Esophagus squamous epithelium (tissue), 5 donors: ENCODE results near the gene GBGT1. TPM values are rescaled to one million over a fixed set of nuclear protein-coding genes. Genes with fewer than 3 reads are reported as not detected.
A peak's percentile ranks its signal among the peaks of the same experiment; 100 is the strongest.

Experiments
- DNase-seq: peaks from one replicate; lab custom pipeline; 2025; lab: John Stamatoyannopoulos, UW
- H3K27ac ChIP-seq, 4 donors: fragments of 200-600 bp; sonication (generic); one replicate each; pipeline ENCODE4 v1.5.1; 2016 to 2019; ENCODE audit warnings: mild to moderate bottlenecking in 1 of 4
- H3K27me3 ChIP-seq, 4 donors: fragments of 200-600 bp; sonication (generic); 1 replicate in 3 of 4; 2 replicates in 1 of 4; pipeline versions ENCODE4 v1.5.1 to v1.6.0; 2017 to 2021; ENCODE audit warnings: antibody characterized with exemption in 1 of 4
- H3K36me3 ChIP-seq, 3 donors: fragments of 200-600 bp; sonication (generic); one replicate each; pipeline ENCODE4 v1.5.1; 2016 to 2019
- H3K4me1 ChIP-seq, 3 donors: fragments of 200-600 bp; sonication (generic); one replicate each; pipeline ENCODE4 v1.5.1; 2017 to 2019
- H3K4me3 ChIP-seq, 4 donors: fragments of 200-600 bp; sonication (generic); 1 replicate in 3 of 4; 2 replicates in 1 of 4; pipeline ENCODE4 v1.5.1; 2016 to 2019; ENCODE audit warnings: mild to moderate bottlenecking in 2 of 4, moderate library complexity in 1 of 4
- H3K9me3 ChIP-seq, 3 donors: fragments of 200-600 bp; sonication (generic); one replicate each; pipeline ENCODE4 v1.5.1; 2016 to 2019
- POLR2A ChIP-seq, 4 donors: fragments of 450-650 bp; IDR thresholded peaks; one replicate each; pipeline ENCODE4 v1.6.1; 2017; ENCODE audit warnings: antibody characterized with exemption in 4 of 4, mild to moderate bottlenecking in 4 of 4, moderate library complexity in 3 of 4
- WGBS, 2 donors: methylation state at CpG; one replicate each; pipeline ENCODE4 v1.1.5; 2018; 5-methylcytosine and 5-hydroxymethylcytosine counted together
- intact Hi-C: fragments of 100-400 bp; cut with DNase I; formaldehyde crosslinking; loops from one replicate; pipeline ENCODE4 v1.15.0; 2022
- total RNA-seq, 4 donors: library from RNA; depleted of rRNA; stranded (reverse); fragments of >200 nt; gene quantifications; one replicate each; pipeline ENCODE4 v1.1.0, GENCODE V29; 2016
- TF ChIP-seq, protein P1 (sequence below), 6 experiments: fragments of 450-650 bp in 4 of 6; fragments of 200-600 bp in 2 of 6; sonication (generic) in 2 of 6; IDR thresholded peaks; one replicate each; pipeline ENCODE4 v1.5.1; 2016 to 2019; ENCODE audit warnings: antibody characterized with exemption in 6 of 6, mild to moderate bottlenecking in 4 of 6, moderate library complexity in 4 of 6
- donor health status: DM: yes; HTN: yes; CAD: no.

The GBGT1 gene
- total RNA-seq, 4 donors from 2014 or later: 3.0 to 8.8 (median 3.8) TPM

DNA sequence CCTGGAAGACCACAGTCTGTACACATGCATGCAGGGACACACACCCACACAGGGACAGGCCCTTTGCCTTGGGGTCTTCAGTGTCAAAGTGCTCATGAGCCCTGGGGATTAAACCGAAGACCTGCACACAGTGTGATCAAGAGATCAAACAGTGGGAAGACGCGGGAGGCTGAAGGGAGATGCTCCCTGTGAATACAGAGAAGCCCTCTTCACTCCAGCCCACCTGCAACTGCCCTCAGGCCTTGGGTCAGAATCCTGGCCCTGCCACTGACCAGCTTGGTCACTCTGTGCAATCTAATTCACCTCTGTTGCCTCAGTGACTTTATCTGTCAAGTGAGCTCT, 45.6 kb downstream of the GBGT1 start:
- Histone ChIP-seq H3K4me1 (peaks cover 87 to 97% (median 91%) of the 10 kb centered on the region in 3 donors), H3K4me3 (no peak overlapping the region), H3K27me3 (no peaks in the 10 kb centered on the region), H3K27ac (peak overlapping the region; percentile 94 to 97 (median 95)), H3K9me3 (no peaks in the 10 kb centered on the region), H3K36me3 (peaks cover 0 to 7% (median 0%) of the 10 kb centered on the region in 3 donors)
- 57 to 87% methylated on average over 3 of the region's 3 CpGs for WGBS, 2 donors
- DNase-seq: no peak
- TF ChIP-seq POLR2A (IDR thresholded peaks at IDR 0.05): no peak
- TF ChIP-seq, protein P1, sequence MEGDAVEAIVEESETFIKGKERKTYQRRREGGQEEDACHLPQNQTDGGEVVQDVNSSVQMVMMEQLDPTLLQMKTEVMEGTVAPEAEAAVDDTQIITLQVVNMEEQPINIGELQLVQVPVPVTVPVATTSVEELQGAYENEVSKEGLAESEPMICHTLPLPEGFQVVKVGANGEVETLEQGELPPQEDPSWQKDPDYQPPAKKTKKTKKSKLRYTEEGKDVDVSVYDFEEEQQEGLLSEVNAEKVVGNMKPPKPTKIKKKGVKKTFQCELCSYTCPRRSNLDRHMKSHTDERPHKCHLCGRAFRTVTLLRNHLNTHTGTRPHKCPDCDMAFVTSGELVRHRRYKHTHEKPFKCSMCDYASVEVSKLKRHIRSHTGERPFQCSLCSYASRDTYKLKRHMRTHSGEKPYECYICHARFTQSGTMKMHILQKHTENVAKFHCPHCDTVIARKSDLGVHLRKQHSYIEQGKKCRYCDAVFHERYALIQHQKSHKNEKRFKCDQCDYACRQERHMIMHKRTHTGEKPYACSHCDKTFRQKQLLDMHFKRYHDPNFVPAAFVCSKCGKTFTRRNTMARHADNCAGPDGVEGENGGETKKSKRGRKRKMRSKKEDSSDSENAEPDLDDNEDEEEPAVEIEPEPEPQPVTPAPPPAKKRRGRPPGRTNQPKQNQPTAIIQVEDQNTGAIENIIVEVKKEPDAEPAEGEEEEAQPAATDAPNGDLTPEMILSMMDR (IDR thresholded peaks at IDR 0.05): no peak
- intact Hi-C loops: no loop called here

DNA sequence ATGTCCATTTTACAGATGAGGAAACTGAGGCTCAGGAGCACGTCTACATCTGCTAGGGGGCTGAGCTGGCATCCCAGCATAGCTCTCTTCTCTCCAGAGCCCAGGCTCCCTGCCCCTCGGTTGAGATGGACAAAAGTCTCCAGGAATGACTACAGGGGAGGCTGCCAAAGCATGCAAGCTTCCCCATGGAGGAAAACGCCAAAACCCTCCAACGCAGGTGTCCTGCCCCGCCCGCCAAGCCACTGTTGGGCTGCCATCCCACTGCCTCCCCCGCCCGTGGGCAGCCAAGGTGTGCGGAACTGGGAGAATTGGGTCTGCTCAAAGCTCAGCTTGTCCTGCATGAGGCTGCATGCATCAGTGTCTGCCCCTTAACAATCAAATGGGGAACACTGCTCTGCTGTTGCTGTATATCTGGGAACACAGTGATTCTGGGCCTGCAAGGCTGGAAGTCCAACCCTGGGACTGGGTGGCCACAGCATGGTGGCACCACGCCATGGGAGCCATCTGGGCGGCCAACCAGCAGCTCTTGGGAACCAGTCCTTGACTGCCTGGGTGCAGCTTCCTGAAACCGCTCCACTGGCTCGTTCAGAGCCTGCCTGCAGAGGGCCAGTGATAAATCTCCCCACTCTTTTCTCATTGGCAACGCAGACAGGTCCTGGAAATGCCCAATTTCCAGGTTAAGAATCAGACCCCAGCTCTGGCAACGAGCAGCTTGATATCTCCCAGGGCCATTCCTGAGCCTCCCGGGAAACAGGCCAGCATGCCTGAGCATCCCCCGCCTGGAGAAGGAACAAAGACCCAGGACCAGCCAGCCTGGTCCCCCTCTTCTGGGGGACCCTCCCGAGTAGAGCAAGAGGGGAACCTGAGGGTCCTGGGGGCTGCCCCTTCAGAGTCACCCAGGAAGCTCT, 46.2 kb downstream of the GBGT1 start:
- TF ChIP-seq POLR2A (IDR thresholded peaks at IDR 0.05): no peak
- TF ChIP-seq, protein P1 (IDR thresholded peaks at IDR 0.05): no peak
- WGBS, 2 donors: 34 to 40% methylated on average over 4 to 10 of the region's 18 CpGs
- H3K4me3 ChIP-seq: no peak overlapping the region
- peaks cover 0 to 9% (median 0%) of the 10 kb centered on the region in 3 donors for H3K36me3 ChIP-seq
- intact Hi-C loops: no loop called here
- H3K27me3 ChIP-seq: no peaks in the 10 kb centered on the region
- peak overlapping the region; percentile 94 to 97 (median 95) for H3K27ac ChIP-seq
- H3K4me1 ChIP-seq: peaks cover 87 to 97% (median 91%) of the 10 kb centered on the region in 3 donors
- H3K9me3 ChIP-seq: no peaks in the 10 kb centered on the region
- DNase-seq: no peak

DNA sequence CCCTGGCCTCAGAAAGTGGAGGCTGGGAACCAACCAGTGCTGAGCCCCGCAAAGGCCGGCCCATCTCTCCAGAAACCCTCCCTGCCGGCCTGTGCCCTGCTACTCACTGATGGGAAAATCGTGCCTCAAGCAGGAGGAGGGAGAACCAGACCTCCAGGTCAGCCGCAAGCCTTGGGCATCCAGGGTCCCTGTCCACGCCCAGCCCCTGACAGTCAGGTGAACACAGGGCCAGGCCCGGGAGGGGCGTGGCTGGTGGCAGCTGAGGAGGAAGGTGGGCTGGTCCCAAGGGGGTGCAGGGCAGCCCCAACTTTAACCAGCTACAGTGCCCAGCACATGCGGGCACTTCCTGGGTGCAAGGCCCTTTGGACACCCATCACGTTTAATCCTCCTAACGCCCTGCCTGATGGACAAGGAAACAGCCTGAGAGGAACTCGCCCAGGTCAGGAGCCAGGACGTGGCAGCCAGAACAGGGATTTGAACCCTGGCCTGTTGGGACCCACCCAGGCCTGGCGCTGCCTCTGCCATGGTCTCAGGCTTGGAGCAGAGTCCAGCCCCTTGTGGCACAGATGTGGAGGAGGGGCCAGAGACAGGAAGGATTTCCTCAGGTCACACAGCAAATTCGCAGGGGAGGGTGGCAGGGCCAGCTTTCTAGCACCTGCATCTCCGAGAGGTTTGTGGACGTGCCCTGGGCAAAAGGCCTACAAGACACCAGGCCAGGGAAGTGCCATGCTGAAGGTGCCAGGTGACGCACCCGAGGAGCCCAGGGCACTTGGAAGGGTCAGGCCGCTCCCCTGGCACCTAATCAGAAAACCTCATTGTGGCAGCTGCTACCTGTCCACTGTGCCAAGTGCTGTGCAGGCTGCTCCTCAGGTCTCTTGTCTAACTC, 47.1 kb downstream of the GBGT1 start:
- Histone ChIP-seq H3K9me3 (no peaks in the 10 kb centered on the region), H3K27me3 (no peaks in the 10 kb centered on the region), H3K4me1 (peaks cover 84 to 95% (median 88%) of the 10 kb centered on the region in 3 donors), H3K36me3 (peaks cover 0 to 18% (median 0%) of the 10 kb centered on the region in 3 donors), H3K4me3 (peak overlapping the region in 1 of 4 donors; percentile 9), H3K27ac (peak overlapping the region; percentile 94 to 97 (median 95))
- DNase-seq: no peak
- WGBS, 2 donors: 31 to 80% methylated on average over 3 to 8 of the region's 20 CpGs
- no peak for TF ChIP-seq POLR2A (IDR thresholded peaks at IDR 0.05)
- TF ChIP-seq, protein P1 (IDR thresholded peaks at IDR 0.05): no peak
- intact Hi-C loops: no loop called here

DNA sequence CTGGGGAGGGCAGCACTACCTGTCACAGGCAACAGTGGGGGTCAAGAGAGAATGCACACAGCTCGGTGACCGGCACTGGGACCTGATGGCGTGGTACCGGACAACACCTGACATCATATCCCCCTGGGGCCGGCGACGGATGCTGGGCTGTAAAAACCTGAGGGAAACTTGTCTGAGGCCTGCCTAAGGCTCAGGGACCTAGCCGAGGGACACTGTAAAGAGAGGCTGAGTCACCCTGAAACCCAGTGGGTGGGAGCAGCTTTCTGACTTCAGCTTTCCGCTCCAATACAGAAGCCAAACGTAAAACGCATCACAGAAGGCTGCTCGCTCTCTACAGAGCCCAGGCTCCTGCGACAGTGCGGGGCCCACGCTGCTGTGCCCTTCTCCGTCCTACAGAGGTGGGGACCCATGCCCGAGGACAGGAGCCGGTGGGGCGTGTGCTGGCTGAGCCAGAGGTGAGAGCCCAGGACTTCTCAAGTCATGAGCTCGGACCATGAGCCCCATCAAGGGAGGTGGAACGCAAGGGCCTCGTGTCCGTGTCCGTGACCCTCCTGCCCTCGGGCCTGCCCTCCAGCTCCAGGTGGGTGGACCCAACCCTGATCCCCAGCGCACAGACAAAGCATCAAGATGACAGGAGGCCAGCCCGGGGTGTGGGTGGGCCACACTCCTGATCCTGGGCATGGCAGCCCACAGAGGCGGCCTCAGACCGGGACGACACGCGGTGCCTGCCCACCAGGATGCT, 47.9 kb downstream of the GBGT1 start:
- TF ChIP-seq POLR2A (IDR thresholded peaks at IDR 0.05): peak in 1 of 4 donors; percentile 62
- TF ChIP-seq, protein P1 (IDR thresholded peaks at IDR 0.05): no peak
- Histone ChIP-seq H3K27me3 (no peaks in the 10 kb centered on the region), H3K4me1 (peaks cover 84 to 90% (median 85%) of the 10 kb centered on the region in 3 donors), H3K36me3 (peaks cover 0 to 26% (median 0%) of the 10 kb centered on the region in 3 donors), H3K9me3 (no peaks in the 10 kb centered on the region), H3K4me3 (peak overlapping the region in 1 of 4 donors; percentile 9), H3K27ac (peak overlapping the region; percentile 94 to 97 (median 95))
- no peak for DNase-seq
- intact Hi-C loops: no loop called here
- 20 to 60% methylated on average over 3 to 6 of the region's 32 CpGs for WGBS, 2 donors
